ENCODE data around the gene GCNT2.
A peak's percentile ranks its signal among the peaks of the same experiment; 100 is the strongest.
"Not testable (repeated sequence)": the region's sequence is repeated elsewhere in the genome, so short reads cannot be mapped to it uniquely, and the experiment has no call there.

The GCNT2 gene

GRCh38 chr6:10521104-10521808 lies at the start of gene GCNT2:
Gene GCNT2, plus strand, starts transcription at chr6:10521351. Its CDS starts 7,561 bp downstream, at chr6:10528912.
- peak; percentile 87 for DNase-seq

GRCh38 chr6:10472634-10473033 lies 48.5 kb upstream of the GCNT2 start:
- no peak for DNase-seq

DNA sequence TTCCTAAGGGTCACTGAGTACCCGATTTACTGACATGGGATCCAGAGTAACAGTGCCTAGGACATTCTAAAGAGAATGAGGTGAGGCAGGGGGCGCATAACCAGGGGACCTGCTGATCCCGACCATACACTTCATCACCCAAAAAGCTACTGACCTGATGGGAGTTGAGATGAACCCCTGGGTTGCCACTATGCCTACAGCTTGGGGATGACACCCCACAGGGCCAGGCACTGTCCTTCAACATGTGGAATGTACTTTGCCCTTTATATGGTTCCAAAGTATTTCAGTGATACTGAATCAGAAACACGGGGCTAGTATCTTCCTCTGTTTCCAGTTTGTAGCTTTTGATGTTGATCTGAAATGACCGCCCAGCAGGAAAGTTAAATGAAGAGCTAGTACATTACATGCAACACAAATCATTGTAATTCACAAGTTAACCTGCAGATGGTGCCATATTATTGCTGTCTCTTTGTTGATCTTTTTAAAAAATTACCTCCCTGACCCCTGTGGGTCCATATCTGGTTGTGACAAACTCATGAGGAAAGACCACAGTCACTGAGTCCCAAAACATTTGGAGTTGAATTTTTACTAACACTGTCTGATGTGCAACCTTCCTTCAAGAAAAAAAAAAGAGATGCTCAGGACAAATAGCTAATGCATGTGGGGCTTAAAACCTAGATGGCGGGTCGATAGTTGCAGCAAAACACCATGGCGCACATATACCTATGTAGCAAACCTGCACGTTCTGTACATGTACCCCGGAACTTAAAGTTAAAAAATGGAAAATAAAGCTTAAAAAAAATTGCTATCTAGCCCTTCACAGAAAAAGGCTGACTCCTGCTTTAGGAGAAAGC lies 42.7 kb upstream of the GCNT2 start:
- peak; percentile 3 for DNase-seq

GRCh38 chr6:10479939-10480700 lies 41.0 kb upstream of the GCNT2 start:
- DNase-seq = no peak

- no peak for DNase-seq
These were observed 40.0 kb upstream of the GCNT2 start for GRCh38 chr6:10481101-10481500.

GRCh38 chr6:10482636-10483257 lies 38.4 kb upstream of the GCNT2 start:
- DNase-seq = no peak

GRCh38 chr6:10484912-10485311 lies 36.2 kb upstream of the GCNT2 start:
- no peak for DNase-seq

GRCh38 chr6:10485406-10485805 lies 35.7 kb upstream of the GCNT2 start:
- DNase-seq = no peak

DNA sequence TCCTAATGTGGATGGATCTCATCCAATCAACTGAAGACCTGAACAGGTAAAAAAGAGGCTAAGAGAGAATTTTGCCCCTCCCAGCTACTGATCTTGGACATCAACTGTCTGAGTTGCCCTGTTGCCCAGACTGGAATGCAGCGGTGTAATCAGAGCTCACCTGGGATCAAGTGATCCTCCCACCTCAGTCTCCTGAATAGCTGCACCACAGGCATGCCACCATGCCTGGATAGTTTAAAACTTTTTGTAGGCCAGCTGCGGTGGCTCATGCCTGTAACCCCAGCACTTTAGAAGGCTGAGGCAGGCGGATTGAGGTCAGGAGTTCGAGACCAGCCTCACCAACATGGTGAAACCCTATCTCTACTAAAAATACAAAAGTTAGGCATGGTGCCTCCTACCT lies 34.9 kb upstream of the GCNT2 start:
- no peak for DNase-seq

DNA sequence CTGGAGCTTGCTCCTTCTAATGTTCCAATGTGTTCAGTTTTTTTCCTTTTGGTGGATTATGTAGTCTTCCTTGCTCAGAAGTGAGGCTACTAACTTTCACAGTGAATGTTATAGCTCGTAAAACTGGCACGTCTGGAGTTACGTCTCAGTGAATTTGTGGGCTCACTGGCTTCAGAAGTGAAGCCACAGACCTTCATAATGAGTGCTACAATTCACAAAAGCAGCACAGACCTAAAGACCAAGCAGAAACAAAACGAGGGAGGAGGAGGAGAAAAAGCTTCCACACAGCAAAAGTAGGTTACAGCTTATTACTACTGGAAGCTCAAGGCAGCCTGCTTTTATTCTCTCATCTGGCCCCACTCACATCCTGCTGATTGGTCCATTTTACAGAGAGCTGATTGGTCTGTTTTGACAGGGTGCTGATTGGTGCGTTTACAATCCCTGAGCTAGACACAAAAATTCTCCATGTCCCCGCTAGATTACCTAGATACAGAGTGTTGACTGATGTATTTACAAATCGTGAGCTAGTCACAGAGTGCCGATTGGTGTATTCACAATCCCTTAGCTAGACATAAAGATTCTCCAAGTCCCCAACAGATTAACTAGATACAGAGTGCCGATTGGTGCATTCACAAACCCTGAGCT lies 34.1 kb upstream of the GCNT2 start:
- DNase-seq = not testable (repeated sequence)

- DNase-seq = no peak
These were observed 33.4 kb upstream of the GCNT2 start for GRCh38 chr6:10487668-10488327.

DNA sequence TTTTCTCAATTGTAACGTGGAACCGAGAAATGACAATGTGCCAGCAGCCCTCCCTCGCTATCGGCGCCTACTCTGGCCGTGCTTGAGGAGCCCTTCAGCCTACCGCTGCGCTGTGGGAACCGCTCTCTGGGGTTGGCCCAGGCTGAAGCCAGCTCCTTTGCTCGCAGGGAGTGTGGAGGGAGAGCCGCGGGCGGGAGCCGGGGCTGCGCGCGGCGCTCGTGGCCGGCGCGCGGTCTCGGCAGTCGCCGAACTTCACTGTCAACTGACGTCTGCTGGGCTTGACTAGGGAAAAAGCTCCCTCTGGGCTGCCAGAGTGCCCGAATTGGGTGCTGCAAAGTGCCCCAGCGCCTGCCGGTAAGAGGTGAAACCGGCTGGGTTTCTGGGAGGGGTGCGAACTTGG lies 29.7 kb upstream of the GCNT2 start:
- no peak for DNase-seq

DNA sequence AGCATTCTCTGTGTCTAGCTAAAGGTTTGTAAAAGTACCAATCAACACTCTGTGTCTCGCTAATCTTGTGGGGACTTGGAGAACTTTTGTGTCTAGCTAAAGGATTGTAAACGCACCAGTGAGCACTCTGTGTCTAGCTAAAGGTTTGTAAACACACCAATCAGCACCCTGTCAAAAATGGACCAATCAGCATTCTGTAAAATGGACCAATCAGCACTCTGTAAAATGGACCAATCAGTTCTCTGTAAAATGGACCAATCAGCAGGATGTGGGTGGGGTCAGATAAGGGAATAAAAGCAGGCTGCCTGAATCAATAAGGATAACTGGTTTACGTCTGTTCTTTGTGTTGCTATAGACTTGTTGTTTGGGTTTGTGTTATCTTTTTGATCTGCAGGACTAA lies 29.2 kb upstream of the GCNT2 start:
- DNase-seq = not testable (repeated sequence)

- DNase-seq = no peak
These were observed 26.1 kb upstream of the GCNT2 start for GRCh38 chr6:10495029-10495428.

DNA sequence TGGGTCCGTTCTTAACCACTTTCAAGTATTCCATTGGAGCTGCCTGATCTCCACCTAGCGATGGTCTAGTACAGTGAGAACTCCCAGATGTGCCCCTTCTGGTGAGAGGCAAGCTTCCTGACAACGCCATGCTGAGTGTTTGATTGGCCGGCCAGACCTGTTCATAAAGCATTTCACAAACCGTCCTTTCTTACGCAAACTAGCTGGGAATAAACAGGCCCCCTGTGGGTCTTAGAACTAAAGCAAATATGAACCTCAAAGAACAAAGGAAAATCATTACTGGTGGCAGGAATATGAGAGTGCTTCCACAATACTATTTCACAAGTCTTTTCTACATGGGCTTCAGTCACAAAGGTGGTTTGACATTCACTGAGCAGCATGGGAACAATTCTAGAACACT lies 15.6 kb upstream of the GCNT2 start:
- no peak for DNase-seq

- DNase-seq = no peak
These were observed 13.9 kb upstream of the GCNT2 start for GRCh38 chr6:10507298-10507697.

DNA sequence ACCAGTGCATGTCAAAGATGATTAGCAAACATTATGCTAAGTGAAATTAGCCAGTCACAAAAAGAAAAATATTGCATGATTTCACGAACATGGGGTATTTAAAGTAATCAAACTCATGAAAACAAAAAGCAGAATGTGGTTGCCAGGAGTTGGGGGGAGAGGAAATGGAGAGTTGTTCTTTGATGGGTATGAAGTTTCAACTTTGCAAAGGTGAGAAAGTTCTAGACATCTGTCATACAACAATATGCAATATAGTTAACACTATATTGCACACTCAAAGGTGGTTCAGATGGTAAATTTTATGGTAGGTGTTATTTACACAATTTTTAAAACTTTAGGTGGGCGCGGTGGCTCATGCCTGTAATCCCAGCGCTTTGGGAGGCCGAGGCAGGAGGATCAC lies 13.4 kb upstream of the GCNT2 start:
- no peak for DNase-seq

DNA sequence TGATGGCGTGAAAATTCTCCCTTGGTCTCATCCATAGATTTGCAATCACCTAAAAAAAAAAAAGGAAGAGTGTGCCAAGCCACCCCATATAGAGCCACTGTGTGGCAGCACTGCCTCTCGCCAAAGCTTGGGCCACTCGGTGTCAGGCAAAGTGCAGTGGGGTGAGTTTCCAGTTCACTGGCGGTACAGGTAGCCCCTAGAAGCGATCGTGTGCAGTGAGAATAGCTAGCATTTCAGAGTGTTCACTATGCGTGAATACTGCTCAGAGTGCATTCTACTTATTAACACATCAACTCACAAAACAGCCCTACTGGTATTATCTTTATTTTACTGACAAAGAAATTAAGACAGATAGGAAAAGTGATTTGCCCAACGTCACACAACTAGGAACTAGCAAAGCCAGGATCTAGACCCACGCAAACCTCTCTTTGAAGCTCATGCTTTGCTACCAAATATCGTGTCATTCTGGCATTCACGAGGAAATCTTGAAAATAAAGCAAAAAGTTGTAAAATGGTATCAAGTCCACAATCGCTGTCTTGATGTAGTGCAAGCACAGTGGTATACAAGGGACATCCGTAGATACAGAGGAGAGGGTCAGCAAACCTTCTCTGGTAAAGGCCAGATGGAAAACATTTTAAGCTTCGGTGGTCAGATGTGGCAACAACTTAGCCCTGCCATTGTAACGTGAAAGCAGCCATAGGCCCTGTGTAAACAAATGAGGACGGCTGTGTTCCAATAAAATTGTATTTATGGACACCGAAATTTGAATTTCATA lies 10.4 kb upstream of the GCNT2 start:
- peak; percentile 76 for DNase-seq

GRCh38 chr6:10511477-10511876 lies 9.7 kb upstream of the GCNT2 start:
- no peak for DNase-seq

DNA sequence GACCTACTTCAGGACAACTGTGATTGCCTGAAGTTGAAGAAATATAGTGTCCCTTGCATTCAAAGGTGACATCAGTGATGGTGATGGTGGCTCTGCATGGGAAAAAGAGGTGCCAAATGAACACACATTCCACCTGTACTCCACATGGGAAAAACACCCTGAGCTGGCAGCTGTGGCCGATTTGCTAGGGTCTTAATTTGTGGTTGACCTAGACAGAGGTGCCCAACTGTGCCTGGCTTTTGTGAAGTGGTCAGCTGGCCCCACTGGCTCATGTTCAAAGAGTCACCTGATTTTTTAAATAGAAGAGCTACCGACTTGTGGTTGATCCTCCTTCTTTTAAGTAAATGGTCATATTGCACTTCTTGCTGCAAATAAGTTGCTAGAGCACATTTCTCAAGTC lies 7.6 kb upstream of the GCNT2 start:
- DNase-seq = no peak

Measured in NCI-H526 treated with DMSO at 0.1 percent for 48 hours (cell line).